HCT116 (cell line): Measurements from ENCODE around the gene AUTS2.

Experiments used
- FOSL1 ChIP-seq: IDR thresholded peaks from 2 replicates; pipeline ENCODE4 v1.6.1; 2012; ENCODE audit warnings: low read depth
- MAX ChIP-seq: IDR thresholded peaks from 2 replicates; pipeline ENCODE4 v1.6.1; 2012
- POLR2AphosphoS5 ChIP-seq: IDR thresholded peaks from 2 replicates; pipeline ENCODE4 v1.6.1; 2011; ENCODE audit warnings: mild to moderate bottlenecking, low read depth, low read length, moderate library complexity
- RAD21 ChIP-seq: IDR thresholded peaks from 2 replicates; pipeline ENCODE4 v1.6.1; 2012; ENCODE audit warnings: low read depth, mild to moderate bottlenecking
- SP1 ChIP-seq: IDR thresholded peaks from 2 replicates; pipeline ENCODE4 v1.6.1; 2012; ENCODE audit warnings: low read depth
- ZFX ChIP-seq: fragments of 450-650 bp; IDR thresholded peaks from 2 replicates; pipeline ENCODE4 v1.6.1; 2017
- TF ChIP-seq, protein P1 (sequence below), 3 experiments: fragments of 200-600 bp in 1 of 3; sonication (generic) in 1 of 3; IDR thresholded peaks in 2 of 3; conservative IDR thresholded peaks in 1 of 3; 2 replicates each; pipeline ENCODE4 v1.5.1; 2012 to 2017; ENCODE audit warnings: low read depth in 2 of 3, low read length in 2 of 3, antibody characterized with exemption in 1 of 3, borderline replicate concordance in 1 of 3, control low read depth in 1 of 3, mild to moderate bottlenecking in 1 of 3, mixed read lengths in 1 of 3, mixed run types in 1 of 3, moderate library complexity in 1 of 3; ENCODE audit not compliant: insufficient read depth in 1 of 3
- TF ChIP-seq, protein P2 (sequence below): IDR thresholded peaks from 2 replicates; pipeline ENCODE4 v1.6.1; 2011; ENCODE audit warnings: mild to moderate bottlenecking, low read length, moderate library complexity; ENCODE audit not compliant: insufficient replicate concordance; ENCODE audit errors: extremely low read depth

DNA sequence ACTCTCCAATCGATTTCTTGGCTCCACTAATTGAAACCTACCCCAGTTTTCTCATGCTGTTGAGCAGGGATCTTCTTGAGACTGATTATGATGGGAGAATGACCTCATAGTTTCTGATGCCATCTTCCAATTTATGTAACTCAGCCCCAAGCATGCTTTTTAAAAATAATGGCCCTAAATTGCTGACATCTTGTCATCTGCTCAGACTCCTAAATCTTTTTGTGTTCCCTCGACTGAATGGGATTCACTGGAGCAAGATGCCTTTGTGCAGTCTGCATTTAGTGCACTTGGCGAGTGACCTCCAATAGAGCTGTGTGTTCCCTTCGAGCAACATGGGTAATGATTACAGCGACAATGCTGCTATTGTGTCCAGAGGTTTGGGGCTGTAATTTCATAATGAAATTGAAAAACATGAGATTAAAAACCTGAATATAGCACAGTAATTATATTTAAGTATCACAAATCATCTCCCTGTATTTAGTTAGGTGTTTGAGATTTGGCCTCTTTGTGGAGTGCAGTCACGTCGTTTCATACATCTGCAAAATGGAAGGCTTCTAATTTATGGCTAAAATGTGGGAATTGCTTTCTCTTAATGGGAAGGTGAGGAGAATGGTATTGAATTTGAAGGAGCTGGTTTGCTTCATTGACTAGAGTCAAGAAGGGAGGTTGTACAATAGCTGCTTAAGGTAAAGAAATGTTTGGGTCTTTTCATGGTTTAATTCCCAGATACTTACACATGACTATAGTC, 192.9 kb downstream of the AUTS2 start:
- TF ChIP-seq, protein P1, sequence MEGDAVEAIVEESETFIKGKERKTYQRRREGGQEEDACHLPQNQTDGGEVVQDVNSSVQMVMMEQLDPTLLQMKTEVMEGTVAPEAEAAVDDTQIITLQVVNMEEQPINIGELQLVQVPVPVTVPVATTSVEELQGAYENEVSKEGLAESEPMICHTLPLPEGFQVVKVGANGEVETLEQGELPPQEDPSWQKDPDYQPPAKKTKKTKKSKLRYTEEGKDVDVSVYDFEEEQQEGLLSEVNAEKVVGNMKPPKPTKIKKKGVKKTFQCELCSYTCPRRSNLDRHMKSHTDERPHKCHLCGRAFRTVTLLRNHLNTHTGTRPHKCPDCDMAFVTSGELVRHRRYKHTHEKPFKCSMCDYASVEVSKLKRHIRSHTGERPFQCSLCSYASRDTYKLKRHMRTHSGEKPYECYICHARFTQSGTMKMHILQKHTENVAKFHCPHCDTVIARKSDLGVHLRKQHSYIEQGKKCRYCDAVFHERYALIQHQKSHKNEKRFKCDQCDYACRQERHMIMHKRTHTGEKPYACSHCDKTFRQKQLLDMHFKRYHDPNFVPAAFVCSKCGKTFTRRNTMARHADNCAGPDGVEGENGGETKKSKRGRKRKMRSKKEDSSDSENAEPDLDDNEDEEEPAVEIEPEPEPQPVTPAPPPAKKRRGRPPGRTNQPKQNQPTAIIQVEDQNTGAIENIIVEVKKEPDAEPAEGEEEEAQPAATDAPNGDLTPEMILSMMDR (IDR thresholded peaks at IDR 0.05 in 2 of 3, conservative IDR thresholded peaks at IDR 0.05 in 1 of 3; ENCODE audit: borderline replicate concordance in 1 of 3, insufficient read depth in 1 of 3, low read depth in 2 of 3, low read length in 2 of 3), result no peak
- TF ChIP-seq FOSL1 (no peak), MAX (no peak), RAD21 (no peak), ZFX (no peak), POLR2AphosphoS5 (no peak), SP1 (no peak)
- TF ChIP-seq, protein P2, sequence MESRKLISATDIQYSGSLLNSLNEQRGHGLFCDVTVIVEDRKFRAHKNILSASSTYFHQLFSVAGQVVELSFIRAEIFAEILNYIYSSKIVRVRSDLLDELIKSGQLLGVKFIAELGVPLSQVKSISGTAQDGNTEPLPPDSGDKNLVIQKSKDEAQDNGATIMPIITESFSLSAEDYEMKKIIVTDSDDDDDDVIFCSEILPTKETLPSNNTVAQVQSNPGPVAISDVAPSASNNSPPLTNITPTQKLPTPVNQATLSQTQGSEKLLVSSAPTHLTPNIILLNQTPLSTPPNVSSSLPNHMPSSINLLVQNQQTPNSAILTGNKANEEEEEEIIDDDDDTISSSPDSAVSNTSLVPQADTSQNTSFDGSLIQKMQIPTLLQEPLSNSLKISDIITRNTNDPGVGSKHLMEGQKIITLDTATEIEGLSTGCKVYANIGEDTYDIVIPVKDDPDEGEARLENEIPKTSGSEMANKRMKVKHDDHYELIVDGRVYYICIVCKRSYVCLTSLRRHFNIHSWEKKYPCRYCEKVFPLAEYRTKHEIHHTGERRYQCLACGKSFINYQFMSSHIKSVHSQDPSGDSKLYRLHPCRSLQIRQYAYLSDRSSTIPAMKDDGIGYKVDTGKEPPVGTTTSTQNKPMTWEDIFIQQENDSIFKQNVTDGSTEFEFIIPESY, result no peak
